Ishikawa (cell line): ENCODE measurements around the gene GOLGA6A.

ENCODE experiments used
- CEBPB ChIP-seq: IDR thresholded peaks from 2 replicates; pipeline ENCODE4 v1.6.1; 2012
- EGR1 ChIP-seq: IDR thresholded peaks from 2 replicates; pipeline ENCODE4 v1.6.1; 2012
- EP300 ChIP-seq: IDR thresholded peaks from 2 replicates; pipeline ENCODE4 v1.6.1; 2012; ENCODE audit warnings: borderline replicate concordance
- FOXM1 ChIP-seq: IDR thresholded peaks from 2 replicates; pipeline ENCODE4 v1.6.1; 2012; ENCODE audit warnings: low read depth, borderline replicate concordance
- NFIC ChIP-seq: IDR thresholded peaks from 2 replicates; pipeline ENCODE4 v1.6.1; 2012
- RAD21 ChIP-seq: IDR thresholded peaks from 2 replicates; pipeline ENCODE4 v1.6.1; 2012; ENCODE audit warnings: low read depth
- REST ChIP-seq: IDR thresholded peaks from 2 replicates; pipeline ENCODE4 v1.6.1; 2012; ENCODE audit warnings: low read depth, mild to moderate bottlenecking
- TAF1 ChIP-seq: IDR thresholded peaks from 2 replicates; pipeline ENCODE4 v1.6.1; 2012; ENCODE audit warnings: low read depth, mild to moderate bottlenecking
- TEAD4 ChIP-seq: IDR thresholded peaks from 2 replicates; pipeline ENCODE4 v1.6.1; 2012
- USF1 ChIP-seq: IDR thresholded peaks from 2 replicates; pipeline ENCODE4 v1.6.1; 2012
- YY1 ChIP-seq: IDR thresholded peaks from 2 replicates; pipeline ENCODE4 v1.6.1; 2012; ENCODE audit warnings: low read depth
- ZBTB7A ChIP-seq: IDR thresholded peaks from 2 replicates; pipeline ENCODE4 v1.6.1; 2012; ENCODE audit warnings: low read depth
- TF ChIP-seq, protein P1 (sequence below): IDR thresholded peaks from 2 replicates; pipeline ENCODE4 v1.6.1; 2012

GRCh38 chr15:74124196-74124595 lies 41.8 kb upstream of the GOLGA6A start:
- TF ChIP-seq, protein P1, sequence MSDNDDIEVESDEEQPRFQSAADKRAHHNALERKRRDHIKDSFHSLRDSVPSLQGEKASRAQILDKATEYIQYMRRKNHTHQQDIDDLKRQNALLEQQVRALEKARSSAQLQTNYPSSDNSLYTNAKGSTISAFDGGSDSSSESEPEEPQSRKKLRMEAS: no peak
- TF ChIP-seq TAF1 (no peak), EGR1 (no peak), EP300 (no peak), REST (no peak), TEAD4 (no peak), YY1 (no peak), CEBPB (no peak), ZBTB7A (no peak), FOXM1 (no peak), USF1 (no peak), NFIC (no peak), RAD21 (no peak)
